Measurements from ENCODE around the gene DPYSL5.

DNA sequence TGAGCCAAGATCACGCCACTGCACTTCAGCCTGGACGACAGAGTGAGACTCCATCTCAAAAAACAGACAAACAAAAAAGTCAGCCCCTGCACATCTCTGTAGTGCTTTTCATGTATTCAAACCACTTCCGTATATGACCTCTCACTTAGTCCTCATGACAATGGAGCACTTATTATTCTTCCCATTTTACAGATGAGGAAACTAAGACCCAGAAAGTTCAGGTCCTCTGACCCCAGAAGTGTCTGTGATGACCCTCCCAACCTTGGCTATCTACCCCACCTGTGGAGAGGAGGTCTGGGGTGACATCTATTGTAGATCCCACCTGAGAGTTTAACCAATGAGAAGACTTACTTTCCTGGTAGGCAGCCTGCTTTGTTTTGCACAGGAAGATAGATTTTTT lies 100.9 kb downstream of the DPYSL5 start:
- TF ChIP-seq, protein P1, sequence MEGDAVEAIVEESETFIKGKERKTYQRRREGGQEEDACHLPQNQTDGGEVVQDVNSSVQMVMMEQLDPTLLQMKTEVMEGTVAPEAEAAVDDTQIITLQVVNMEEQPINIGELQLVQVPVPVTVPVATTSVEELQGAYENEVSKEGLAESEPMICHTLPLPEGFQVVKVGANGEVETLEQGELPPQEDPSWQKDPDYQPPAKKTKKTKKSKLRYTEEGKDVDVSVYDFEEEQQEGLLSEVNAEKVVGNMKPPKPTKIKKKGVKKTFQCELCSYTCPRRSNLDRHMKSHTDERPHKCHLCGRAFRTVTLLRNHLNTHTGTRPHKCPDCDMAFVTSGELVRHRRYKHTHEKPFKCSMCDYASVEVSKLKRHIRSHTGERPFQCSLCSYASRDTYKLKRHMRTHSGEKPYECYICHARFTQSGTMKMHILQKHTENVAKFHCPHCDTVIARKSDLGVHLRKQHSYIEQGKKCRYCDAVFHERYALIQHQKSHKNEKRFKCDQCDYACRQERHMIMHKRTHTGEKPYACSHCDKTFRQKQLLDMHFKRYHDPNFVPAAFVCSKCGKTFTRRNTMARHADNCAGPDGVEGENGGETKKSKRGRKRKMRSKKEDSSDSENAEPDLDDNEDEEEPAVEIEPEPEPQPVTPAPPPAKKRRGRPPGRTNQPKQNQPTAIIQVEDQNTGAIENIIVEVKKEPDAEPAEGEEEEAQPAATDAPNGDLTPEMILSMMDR (IDR thresholded peaks at IDR 0.05): no peak
- no peak for TF ChIP-seq POLR2AphosphoS5 (IDR thresholded peaks at IDR 0.05)
